NCI-H226 (cell line): ENCODE results near the gene EVC.
"Not testable (repeated sequence)": the region's sequence is repeated elsewhere in the genome, so short reads cannot be mapped to it uniquely, and the experiment has no call there.

ENCODE experiments used
- DNase-seq: peaks from one replicate; pipeline ENCODE4 v3.0.0-alpha.2; 2015

Gene EVC

GRCh38 chr4:5821665-5822358 is 110.8 kb downstream of the EVC start:
- DNase-seq, result no peak

DNA sequence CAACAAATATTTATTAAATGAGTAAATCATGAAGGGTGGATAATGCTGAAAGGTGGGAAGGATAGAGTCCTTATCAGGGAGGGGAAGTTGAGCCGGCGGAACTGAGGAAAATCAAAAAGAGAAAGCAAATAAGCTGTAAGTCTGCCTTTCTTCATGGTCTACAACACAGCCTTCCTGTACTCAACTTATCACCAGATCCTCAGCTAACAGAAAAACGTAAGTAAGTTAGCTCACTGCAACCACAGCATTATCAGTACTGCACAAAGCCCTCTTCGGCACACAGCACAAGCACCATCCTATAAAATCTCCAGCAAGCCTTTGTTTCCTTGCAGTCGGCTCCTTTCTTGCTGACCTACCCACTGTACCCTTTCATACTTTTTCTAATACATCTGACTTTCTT is 111.6 kb downstream of the EVC start:
- DNase-seq, result no peak

DNA sequence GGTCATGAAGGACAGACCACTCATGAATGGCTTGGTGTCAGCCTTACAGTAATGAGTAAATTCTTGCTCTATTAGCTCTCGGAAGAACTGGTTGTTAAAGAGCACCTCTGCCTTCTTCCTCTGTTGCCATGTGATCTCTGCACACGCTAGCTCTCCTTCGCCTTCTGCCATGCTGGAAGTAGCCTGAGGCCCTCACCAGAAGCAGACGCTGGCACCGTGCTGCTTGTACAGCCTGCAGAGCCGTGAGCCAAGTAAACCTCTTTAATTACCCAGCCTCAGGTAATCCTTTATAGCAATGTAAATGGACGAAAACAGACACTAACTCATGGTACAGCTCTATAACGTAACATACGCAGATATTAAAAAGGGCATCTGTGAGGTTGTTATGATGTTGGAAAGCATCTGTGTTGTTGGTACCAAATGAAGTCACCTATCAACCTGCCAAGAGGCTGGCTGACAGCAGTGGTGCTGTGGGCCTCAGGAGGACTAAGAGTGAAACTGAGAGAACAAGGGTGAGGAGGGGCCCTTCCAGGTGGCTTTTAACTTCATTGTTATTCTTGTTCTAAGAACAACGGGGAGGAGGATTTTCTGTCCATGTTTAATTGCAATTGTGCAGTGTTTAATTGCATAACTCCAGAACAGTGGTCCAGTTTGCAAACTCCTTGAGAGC is 112.7 kb downstream of the EVC start:
- DNase-seq, result no peak

DNA sequence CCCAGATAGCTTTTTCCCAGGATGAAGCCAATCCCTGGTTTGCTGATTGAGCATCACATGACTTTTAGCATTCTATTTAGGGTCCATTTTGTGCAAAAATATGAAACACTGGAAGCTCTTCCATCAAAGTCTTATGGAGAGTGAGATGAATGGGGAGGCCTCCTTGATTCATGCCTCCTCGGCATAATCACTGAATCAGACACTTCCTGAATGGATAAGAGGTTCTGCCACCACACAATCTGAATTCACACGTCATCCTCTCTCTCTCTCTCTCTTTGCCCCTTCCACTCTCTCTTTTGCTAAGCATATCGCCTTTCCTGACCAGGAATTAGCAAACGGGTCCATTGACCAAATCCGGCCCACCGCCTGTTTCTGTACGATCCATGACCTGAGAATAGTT is 113.2 kb downstream of the EVC start:
- no peak for DNase-seq

- no peak for DNase-seq
These were observed 113.6 kb downstream of the EVC start for GRCh38 chr4:5824635-5825034.

- DNase-seq, result no peak
These were observed 114.5 kb downstream of the EVC start for GRCh38 chr4:5825321-5826041.

- no peak for DNase-seq
These were observed 115.6 kb downstream of the EVC start for GRCh38 chr4:5826437-5827107.

DNA sequence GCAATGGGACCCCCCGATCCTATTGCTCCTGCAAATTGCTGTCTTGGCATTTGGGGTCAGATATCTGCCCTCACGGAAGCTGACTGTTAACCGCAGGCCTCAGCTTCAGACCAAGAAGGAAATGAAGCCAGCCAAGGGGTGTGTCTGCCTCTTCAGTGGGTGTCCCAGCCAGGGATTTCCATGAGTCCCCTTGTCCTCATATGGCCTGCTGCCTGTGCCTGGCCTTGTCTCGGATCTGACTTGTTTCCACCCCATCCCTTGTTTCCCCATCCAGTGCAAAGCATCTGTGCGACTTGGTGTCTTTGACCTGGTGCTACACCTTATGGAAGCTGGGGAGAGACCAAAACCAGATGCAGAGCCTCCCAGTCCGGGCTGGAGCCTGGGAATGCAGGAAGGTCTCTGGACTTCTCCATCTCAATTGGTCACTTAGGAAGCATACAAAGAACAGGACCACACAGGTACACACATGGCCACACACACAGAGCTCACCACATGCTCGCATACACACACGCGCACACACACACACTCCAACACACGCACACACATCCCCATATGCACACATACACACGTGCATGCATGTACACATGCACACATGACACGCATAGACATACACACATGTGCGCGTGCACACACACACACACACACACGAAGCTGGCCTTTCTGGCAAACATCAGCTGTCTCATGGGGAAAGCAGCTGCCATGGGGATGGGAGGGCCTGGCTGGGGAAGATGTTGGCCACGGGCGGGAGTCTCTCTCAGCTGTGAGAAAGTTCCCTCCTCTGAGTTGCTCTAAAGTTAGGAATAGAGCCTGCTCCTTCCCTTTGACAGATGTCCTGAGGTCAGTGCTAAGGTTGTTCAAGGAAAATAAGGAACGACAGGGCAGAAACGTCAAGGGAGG is 116.4 kb downstream of the EVC start:
- DNase-seq, result no peak

- no peak for DNase-seq
These were observed 117.0 kb downstream of the EVC start for GRCh38 chr4:5828005-5828391.

DNA sequence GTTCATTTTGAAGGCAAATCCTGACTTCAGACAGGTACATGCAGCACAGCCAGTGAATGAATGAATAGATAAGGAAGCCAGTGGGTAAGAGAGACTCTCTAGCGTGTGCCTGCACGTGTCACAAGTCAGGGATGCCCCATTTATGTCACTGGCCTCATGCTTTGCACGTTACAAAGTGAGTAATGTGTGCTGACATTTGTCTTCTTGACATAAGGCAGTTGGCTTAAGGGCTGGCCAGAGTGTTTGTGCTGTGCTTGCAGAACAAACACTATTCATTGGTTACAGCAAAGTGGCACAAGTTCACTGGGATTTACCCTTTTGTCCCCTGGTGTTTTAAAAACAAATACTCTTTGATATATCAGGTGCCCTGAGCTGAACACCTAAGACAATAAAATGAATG is 125.9 kb downstream of the EVC start:
- no peak for DNase-seq

GRCh38 chr4:5837483-5837882 is 126.5 kb downstream of the EVC start:
- not testable (repeated sequence) for DNase-seq

- no peak for DNase-seq
These were observed 128.3 kb downstream of the EVC start for GRCh38 chr4:5839332-5839731.

DNA sequence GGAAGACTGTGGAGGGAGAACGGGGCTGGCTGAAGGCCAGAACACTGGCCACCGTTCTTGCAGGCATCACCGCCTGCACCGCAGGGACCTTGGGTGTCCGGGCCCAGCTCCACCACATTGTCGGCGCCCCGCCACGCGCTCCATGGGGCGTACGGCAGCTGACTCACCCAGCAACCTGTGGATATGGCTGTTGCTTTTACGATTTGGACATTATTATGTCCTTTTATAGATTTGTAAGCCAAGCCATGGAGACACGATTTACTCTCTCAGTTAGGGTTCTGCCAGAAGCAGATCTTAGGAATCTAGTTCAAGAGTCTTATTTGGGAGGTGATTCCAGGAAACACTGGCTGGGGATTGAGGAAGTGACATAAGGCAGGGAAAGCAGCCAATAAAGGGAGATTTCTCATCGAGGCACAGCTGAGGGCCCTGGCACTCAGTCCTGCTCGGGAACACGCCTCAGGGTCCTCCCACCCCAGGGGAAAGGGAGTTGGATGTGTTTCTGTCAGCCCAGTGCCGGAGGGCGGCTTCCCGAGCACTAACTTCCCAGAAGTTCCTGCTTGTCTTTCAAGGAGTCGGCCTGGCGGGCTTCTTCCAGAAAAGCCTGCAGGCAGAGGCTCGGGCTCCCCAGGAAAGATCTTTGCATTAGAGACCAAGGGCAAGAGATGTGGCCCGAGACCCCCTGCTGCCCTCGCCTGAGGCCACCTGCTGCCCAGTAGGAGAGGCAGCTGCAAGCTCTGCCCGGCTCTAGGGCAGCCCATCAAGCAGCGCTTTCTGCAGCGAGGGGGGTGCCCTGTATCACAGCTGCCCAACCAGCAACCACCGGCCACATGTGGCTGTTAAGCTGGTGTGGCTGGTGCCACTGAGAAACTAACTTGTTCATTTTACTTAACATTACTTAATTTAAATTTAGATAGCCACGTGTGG is 129.0 kb downstream of the EVC start:
- DNase-seq, result no peak

DNA sequence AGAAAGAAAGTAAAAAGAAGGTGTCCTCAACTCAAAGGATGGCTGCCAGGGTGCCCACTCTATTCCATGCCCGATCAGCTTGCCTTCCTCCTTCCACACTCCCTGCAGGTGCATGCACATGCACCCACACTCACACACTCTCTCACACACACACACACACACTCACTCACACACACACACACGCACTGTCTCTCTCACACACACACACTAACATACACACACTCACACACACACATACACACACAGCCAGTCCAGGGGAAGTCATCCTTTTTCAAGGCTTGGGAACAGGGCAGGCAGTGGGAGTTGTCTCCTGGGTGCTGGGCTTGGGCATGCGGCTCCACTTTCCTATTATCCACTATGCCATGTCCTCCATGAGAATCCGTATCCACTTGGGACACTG is 131.5 kb downstream of the EVC start:
- DNase-seq, result no peak

DNA sequence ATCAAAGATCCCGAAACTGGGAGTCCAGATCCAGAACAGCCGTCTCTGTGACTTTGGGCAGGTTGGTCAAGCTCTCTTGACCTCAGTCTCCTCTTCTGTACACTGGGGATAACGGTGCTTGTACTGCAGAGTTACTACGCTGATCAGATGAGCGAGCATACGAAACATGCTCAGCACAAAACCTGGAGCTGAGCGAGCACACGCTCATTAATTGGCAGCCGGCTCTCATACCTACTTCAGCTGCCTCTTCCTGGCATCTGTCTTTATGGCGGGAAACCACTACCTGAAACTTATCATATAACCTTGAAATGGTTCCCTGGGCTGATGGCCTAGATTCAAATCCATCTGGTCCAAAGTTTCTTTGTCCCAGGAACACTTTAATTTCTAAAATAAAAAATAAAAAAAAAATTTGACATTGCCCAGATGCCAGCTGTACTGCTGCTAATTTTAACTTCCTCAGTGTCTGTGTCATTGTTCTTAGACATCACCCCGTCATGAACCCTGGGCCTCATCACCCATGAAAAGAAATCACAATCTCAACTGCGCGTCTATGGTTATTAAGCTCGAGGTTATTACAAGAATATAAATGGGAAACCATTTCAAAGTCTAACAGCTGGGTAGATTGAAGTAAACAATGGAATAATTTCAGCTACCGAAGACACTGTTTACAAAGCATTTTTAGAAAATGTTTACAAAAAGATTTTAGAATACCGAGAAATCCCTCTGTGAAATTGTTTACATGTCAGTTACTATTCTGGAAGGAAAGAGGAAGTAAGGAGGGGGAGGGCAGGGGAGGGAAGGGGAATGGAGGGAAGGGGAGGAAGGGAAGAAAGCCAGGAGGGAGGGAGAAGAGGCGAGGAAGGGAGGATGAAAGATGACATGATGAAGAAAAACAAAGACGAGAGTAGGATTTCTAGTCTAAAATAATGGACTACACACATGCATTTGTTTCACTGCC is 132.9 kb downstream of the EVC start:
- no peak for DNase-seq

GRCh38 chr4:5845035-5845905 is 134.3 kb downstream of the EVC start:
- DNase-seq, result no peak

DNA sequence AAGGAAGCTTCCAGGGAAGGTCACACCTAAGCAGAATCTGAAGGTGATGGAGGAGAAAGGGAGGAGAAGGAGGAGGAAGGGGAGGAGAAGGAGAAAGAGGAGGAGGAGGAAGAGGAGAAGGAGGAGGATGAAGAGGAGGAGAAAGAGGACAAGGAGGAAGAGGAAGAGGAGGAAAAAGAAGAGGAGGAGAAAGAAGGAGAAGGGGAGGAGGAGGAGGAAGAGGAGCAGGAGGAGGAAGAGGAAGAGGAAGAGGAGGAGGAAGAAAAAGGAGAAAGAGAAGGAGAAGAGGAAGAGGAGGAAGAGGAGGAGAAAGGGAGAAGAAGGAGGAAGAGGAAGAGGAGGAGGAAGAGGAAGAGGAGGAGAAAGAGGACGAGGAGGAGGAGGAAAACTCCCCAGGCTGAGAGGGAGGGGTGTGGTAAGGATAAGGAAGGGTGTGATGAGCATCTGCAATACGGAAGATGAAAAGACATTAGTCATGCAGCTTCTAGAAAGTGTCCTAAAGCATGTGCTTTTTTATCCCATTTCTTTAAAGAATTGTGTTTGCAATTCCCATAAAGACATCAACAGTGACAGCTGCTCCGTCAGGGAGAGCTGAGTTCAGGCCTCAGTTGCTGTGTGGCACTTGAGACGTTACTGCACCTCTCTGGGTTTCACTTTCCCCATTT is 140.8 kb downstream of the EVC start:
- no peak for DNase-seq

DNA sequence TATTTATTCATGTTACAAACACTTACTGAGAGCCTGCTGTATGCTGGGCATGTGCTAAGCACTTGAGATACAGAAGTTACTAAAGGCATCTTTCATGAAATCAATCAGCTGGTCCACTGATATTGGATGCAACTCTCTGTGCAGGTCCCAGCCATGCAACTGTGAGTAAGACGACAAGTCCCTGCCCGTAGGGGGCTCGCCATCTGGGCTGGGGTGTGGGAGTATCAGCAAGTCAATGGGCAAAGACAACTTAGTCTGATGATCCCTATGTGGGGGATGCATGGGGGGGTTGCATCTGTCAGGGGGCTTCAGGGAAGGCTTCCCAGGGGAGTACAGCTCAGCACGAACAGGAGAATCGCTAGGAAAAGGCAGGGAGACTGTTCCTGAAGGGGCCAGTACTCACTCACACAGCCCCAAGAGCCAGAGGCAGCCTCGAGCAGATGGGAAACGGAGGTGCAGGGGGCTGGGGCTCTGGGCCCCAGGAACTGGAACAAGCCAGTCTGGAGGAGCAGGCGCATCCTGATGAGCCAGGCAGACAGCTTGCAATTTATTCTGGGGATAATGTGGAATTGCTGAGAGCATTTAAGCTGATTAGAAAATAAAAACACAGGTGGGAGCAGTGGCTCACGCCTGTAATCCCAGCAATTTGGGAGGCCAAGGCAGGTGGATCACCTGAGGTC is 141.7 kb downstream of the EVC start:
- no peak for DNase-seq
